Mesenchymal stem cell (in vitro differentiated cells and primary cell): Measurements from ENCODE around the gene PCGF1.

Experiments used
- DNase-seq: peaks from one replicate; pipeline ENCODE4 v3.0.0-alpha.2; 2013
- H2AFZ ChIP-seq: one replicate; pipeline ENCODE4 v1.6.1; 2013; ENCODE audit warnings: low read depth, mild to moderate bottlenecking, control low read depth, inconsistent platforms, low read length, moderate library complexity
- H2AK5ac ChIP-seq: 2 replicates; pipeline ENCODE4 v1.6.1; 2013; ENCODE audit warnings: low read length, moderate library complexity, mild to moderate bottlenecking, inconsistent platforms; ENCODE audit not compliant: severe bottlenecking
- H2BK120ac ChIP-seq: one replicate; pipeline ENCODE4 v1.6.1; 2013; ENCODE audit warnings: low read depth, mild to moderate bottlenecking, inconsistent platforms, low read length, moderate library complexity
- H2BK12ac ChIP-seq, 2 experiments: one replicate each; pipeline ENCODE4 v1.6.1; 2013; ENCODE audit warnings: inconsistent platforms in 2 of 2, low read length in 2 of 2, mild to moderate bottlenecking in 2 of 2, moderate library complexity in 2 of 2, control low read depth in 1 of 2
- H2BK15ac ChIP-seq: one replicate; pipeline ENCODE4 v1.6.1; 2013; ENCODE audit warnings: mild to moderate bottlenecking, low read depth, inconsistent platforms; ENCODE audit not compliant: poor library complexity, severe bottlenecking
- H2BK5ac ChIP-seq: 2 replicates; pipeline ENCODE4 v1.6.1; 2013; ENCODE audit warnings: low read depth, mild to moderate bottlenecking, low read length, control low read depth, inconsistent platforms; ENCODE audit not compliant: poor library complexity, severe bottlenecking
- H3K14ac ChIP-seq, 2 experiments: one replicate each; pipeline ENCODE4 v1.6.1; 2013; ENCODE audit warnings: inconsistent platforms in 2 of 2, low read length in 2 of 2, control low read depth in 1 of 2, mild to moderate bottlenecking in 1 of 2, moderate library complexity in 1 of 2
- H3K18ac ChIP-seq, 2 experiments: one replicate each; pipeline ENCODE4 v1.6.1; 2013; ENCODE audit warnings: inconsistent platforms in 2 of 2, low read length in 2 of 2, control low read depth in 1 of 2, low read depth in 1 of 2, mild to moderate bottlenecking in 1 of 2
- H3K23ac ChIP-seq, 2 experiments: one replicate each; pipeline ENCODE4 v1.6.1; 2013; ENCODE audit warnings: inconsistent platforms in 2 of 2, low read length in 2 of 2, mild to moderate bottlenecking in 2 of 2, moderate library complexity in 2 of 2, control low read depth in 1 of 2
- H3K27ac ChIP-seq: 2 replicates; pipeline ENCODE4 v1.5.1; 2013; ENCODE audit warnings: mild to moderate bottlenecking, moderate library complexity, low read length, control low read depth, inconsistent platforms; ENCODE audit not compliant: poor library complexity, severe bottlenecking
- H3K27me3 ChIP-seq, 2 experiments: 2 replicates each; pipeline versions ENCODE4 v1.6.1 to v1.7.0; 2013; ENCODE audit warnings: low read length in 2 of 2, mild to moderate bottlenecking in 2 of 2, moderate library complexity in 2 of 2, control low read depth in 1 of 2, inconsistent platforms in 1 of 2; ENCODE audit not compliant: control insufficient read depth in 1 of 2, insufficient read depth in 1 of 2
- H3K36me3 ChIP-seq, 2 experiments: 2 replicates each; pipeline versions ENCODE4 v1.6.1 to v1.7.0; 2013; ENCODE audit warnings: low read length in 2 of 2, control low read depth in 1 of 2, inconsistent platforms in 1 of 2, low read depth in 1 of 2, mild to moderate bottlenecking in 1 of 2; ENCODE audit not compliant: insufficient read depth in 2 of 2, control insufficient read depth in 1 of 2
- H3K4ac ChIP-seq, 2 experiments: one replicate each; pipeline ENCODE4 v1.6.1; 2013; ENCODE audit warnings: inconsistent platforms in 2 of 2, low read length in 2 of 2, mild to moderate bottlenecking in 2 of 2, moderate library complexity in 2 of 2, control low read depth in 1 of 2, low read depth in 1 of 2
- H3K4me1 ChIP-seq: 2 replicates; pipeline ENCODE4 v1.6.1; 2013; ENCODE audit warnings: low read depth, low read length, control low read depth; ENCODE audit not compliant: control insufficient read depth, insufficient read depth
- H3K4me2 ChIP-seq: 2 replicates; pipeline ENCODE4 v1.6.1; 2013; ENCODE audit warnings: low read length, mild to moderate bottlenecking, inconsistent platforms; ENCODE audit not compliant: poor library complexity, severe bottlenecking
- H3K4me3 ChIP-seq, 2 experiments: 2 replicates each; pipeline versions ENCODE4 v1.5.1 to v1.7.0; 2013; ENCODE audit warnings: low read length in 2 of 2, mild to moderate bottlenecking in 2 of 2, control low read depth in 1 of 2, low read depth in 1 of 2; ENCODE audit not compliant: insufficient read depth in 1 of 2
- H3K79me1 ChIP-seq: replicated peaks from 2 replicates; pipeline ENCODE4 v1.6.1; 2013; ENCODE audit warnings: mild to moderate bottlenecking, control low read depth, low read length, inconsistent platforms; ENCODE audit not compliant: poor library complexity, severe bottlenecking
- H3K9ac ChIP-seq: 2 replicates; pipeline ENCODE4 v1.7.0; 2013; ENCODE audit warnings: mild to moderate bottlenecking, low read length, moderate library complexity
- H3K9me3 ChIP-seq: 2 replicates; pipeline ENCODE4 v1.7.0; 2013; ENCODE audit warnings: mild to moderate bottlenecking, low read length; ENCODE audit not compliant: control insufficient read depth
- H4K8ac ChIP-seq: one replicate; pipeline ENCODE4 v1.6.1; 2013; ENCODE audit warnings: inconsistent platforms, mild to moderate bottlenecking, low read length, moderate library complexity
- H4K91ac ChIP-seq: one replicate; pipeline ENCODE4 v1.6.1; 2013; ENCODE audit warnings: mild to moderate bottlenecking, low read length, inconsistent platforms
- WGBS: methylation state at CpG from one replicate; pipeline ENCODE4 v1.1.7; 2013; ENCODE audit warnings: mixed read lengths; 5-methylcytosine and 5-hydroxymethylcytosine counted together

Gene PCGF1

GRCh38 chr2:74507926-74508520, 528 bp upstream of the PCGF1 start:
- Histone ChIP-seq H3K36me3 (peaks cover 15 to 19% of the 10 kb centered on the region in 2 experiments), H2BK5ac (peak overlapping the region; percentile 20), H3K27ac (peak overlapping the region; percentile 59), H4K91ac (peak overlapping the region; percentile 77), H3K4me1 (peaks cover 35% of the 10 kb centered on the region), H2BK15ac (peak overlapping the region; percentile 95), H3K14ac (peak overlapping the region in 1 of 2 experiments; percentile 25), H3K4me2 (peak overlapping the region; percentile 99), H2BK120ac (peak overlapping the region; percentile 86), H2BK12ac (no peak overlapping the region), H3K9me3 (no peaks in the 10 kb centered on the region), H2AFZ (peak overlapping the region; percentile 81), H3K4me3 (peak overlapping the region; percentile 80 to 90), H3K4ac (peak overlapping the region; percentile 84 to 95), H3K27me3 (peaks cover 27 to 35% of the 10 kb centered on the region in 2 experiments), H3K18ac (peak overlapping the region; percentile 66 to 92), H2AK5ac (peak overlapping the region; percentile 73), H4K8ac (peak overlapping the region; percentile 78), H3K79me1 (peaks cover 14% of the 10 kb centered on the region), H3K9ac (peak overlapping the region; percentile 96), H3K23ac (peak overlapping the region in 1 of 2 experiments; percentile 49)
- WGBS = 5% methylated on average over 36 of the region's 38 CpGs
- peak; percentile 63 for DNase-seq

- 94% methylated on average over 12 of the region's 14 CpGs for WGBS
- Histone ChIP-seq H3K9ac (peak overlapping the region; percentile 96), H2BK15ac (no peak overlapping the region), H2BK5ac (no peak overlapping the region), H3K36me3 (peaks cover 15 to 19% of the 10 kb centered on the region in 2 experiments), H3K18ac (no peak overlapping the region), H4K8ac (peak overlapping the region; percentile 46), H2BK12ac (peak overlapping the region; percentile 28 to 60), H3K4me3 (peak overlapping the region in 1 of 2 experiments; percentile 90), H3K4me2 (peak overlapping the region; percentile 30), H3K4ac (no peak overlapping the region), H3K27ac (no peak overlapping the region), H3K14ac (no peak overlapping the region), H4K91ac (no peak overlapping the region), H2BK120ac (no peak overlapping the region), H2AK5ac (peak overlapping the region; percentile 10), H3K79me1 (peaks cover 16% of the 10 kb centered on the region), H3K4me1 (peaks cover 44% of the 10 kb centered on the region), H3K27me3 (peaks cover 5 to 29% of the 10 kb centered on the region in 2 experiments), H3K23ac (no peak overlapping the region), H3K9me3 (no peaks in the 10 kb centered on the region), H2AFZ (no peak overlapping the region)
- no peak for DNase-seq
These were observed 1.8 kb downstream of the PCGF1 start for GRCh38 chr2:74505448-74506246.

GRCh38 chr2:74504591-74504990, 2.9 kb downstream of the PCGF1 start:
- Histone ChIP-seq H2BK12ac (no peak overlapping the region), H3K4me2 (no peak overlapping the region), H2BK5ac (no peak overlapping the region), H3K4me3 (peak overlapping the region in 1 of 2 experiments; percentile 90), H2BK120ac (no peak overlapping the region), H3K9me3 (no peaks in the 10 kb centered on the region), H4K8ac (no peak overlapping the region), H3K18ac (no peak overlapping the region), H2AFZ (no peak overlapping the region), H3K9ac (peak overlapping the region; percentile 96), H2BK15ac (no peak overlapping the region), H3K4ac (peak overlapping the region in 1 of 2 experiments; percentile 17), H3K27ac (no peak overlapping the region), H3K36me3 (peaks cover 15 to 19% of the 10 kb centered on the region in 2 experiments), H3K27me3 (peaks cover 0 to 29% of the 10 kb centered on the region in 2 experiments), H4K91ac (no peak overlapping the region), H3K79me1 (peaks cover 16% of the 10 kb centered on the region), H3K4me1 (peaks cover 50% of the 10 kb centered on the region), H3K23ac (no peak overlapping the region), H3K14ac (no peak overlapping the region), H2AK5ac (no peak overlapping the region)
- WGBS = 96% methylated on average over 3 of the region's 3 CpGs
- no peak for DNase-seq
